T-helper 2 cell treated with Interferon-gamma antibody and Interleukin-4, amounts not matched to agents 100 ng/mL and 5 ng/mL, for 36 hours (primary cell): ENCODE measurements around the gene NXT1. TPM values are rescaled to one million over a fixed set of nuclear protein-coding genes. Genes with fewer than 3 reads are reported as not detected.
"Not testable (repeated sequence)": the region's sequence is repeated elsewhere in the genome, so short reads cannot be mapped to it uniquely, and the experiment has no call there.

Source experiments
- intact Hi-C: fragments of 100-400 bp; cut with micrococcal nuclease; formaldehyde crosslinking; loops from one replicate; pipeline ENCODE4 v1.15.1; 2023
- total RNA-seq: library from RNA; stranded (reverse); gene quantifications from 2 replicates; pipeline ENCODE4 v1.2.3, GENCODE V29; 2022

The NXT1 gene
- total RNA-seq, 1 donor from 2014 or later = 34.2 TPM

DNA sequence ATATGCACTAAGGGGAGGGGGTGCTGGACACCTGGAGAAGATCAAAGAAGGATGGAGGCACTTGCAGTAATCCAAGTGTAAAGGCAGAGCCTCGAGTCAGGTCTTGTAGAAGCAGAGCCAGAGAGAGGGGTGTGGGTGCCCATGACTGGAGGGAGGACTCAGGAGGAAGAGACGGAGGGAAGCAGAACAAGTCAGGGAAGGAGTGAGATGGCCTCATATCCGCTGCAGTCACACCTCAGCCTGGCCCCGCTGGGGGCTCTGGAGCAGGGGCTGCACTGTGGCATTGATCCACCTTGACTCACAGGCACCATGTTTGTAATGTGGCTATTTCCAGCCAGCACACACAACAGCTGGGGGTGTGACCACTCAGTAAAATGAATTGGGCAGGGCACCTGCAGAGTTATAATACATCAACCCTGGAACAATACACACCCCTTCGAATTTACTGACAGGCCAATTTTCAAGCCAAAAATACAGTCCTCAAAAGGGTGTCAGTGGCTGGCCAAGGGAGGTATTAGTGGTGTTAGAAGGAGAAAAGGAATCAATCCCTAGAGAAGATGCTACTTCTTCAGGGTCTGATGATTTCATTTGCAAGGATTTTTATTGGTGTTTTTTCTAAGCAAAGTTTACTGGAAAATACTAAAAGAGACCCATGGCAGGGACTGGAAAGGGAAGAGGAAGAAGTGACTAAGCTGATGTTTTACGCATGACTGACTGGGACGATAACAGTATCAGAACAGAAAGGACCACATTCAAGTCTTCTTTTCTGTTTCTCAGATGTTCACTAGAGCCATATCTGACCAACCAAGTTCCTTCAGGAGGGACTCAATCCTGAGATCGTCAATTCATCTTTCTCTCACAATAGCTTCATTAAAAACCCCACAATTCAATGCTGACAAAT is 18.9 kb upstream of the NXT1 start:
- intact Hi-C loops = no loop called here

DNA sequence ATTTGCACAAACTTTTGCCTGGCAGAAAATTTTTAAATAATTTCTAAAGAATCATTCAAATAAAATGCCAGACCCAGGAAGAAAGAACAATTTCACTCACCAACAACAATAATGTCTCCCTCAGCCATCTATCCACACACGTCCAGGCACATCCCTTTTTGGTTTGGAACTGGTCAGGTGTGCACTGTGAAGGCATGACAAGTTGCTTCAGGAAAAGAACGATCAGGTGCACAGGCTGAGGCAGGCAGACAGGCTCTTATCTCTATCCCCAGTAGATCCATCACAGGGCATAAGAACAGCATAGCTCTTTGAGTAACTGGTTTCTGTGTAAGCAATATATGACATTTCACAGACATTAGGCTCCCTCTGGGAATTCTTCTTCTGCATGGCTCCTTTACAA is 18.1 kb upstream of the NXT1 start:
- intact Hi-C loops = no loop called here

DNA sequence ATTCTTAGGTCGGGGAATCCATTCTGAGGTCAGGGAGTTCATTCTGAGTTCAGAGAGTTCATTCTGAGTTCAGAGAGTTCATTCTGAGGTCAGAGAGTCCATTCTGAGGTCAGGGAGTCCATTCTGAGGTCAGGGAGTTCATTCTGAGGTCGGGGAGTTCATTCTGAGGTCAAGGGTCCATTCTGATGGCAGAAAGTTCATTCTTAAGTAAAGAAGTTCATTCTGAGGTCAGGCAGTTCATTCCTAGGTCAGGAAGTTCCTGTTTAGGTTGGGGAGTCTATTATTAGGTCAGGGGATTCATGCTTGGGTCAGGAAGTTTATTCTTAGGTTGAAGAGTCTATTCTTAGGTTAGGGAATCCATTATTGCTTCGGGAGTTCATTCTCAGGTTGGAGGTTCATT is 16.5 kb upstream of the NXT1 start:
- intact Hi-C loops = no loop called here

DNA sequence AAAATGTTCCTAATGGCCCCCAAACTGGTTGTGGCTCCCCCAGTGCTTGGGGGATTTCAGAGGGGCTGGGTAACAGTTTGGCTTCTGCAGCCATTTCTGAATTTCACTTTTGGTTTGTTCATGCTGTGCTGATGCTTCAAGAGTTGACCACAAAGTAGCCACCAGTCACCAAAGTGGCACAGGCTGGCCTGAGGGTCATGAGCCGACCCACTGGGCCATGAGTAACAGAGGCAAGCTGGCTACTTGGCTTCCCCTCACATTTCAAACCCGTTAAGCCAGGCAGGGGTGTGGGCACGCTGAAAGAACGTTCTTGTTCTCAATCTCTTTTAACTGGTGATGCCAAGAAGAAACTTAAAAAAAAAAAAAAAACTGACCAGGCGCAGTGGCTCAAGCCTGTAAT is 15.1 kb upstream of the NXT1 start:
- intact Hi-C loops = no loop called here

DNA sequence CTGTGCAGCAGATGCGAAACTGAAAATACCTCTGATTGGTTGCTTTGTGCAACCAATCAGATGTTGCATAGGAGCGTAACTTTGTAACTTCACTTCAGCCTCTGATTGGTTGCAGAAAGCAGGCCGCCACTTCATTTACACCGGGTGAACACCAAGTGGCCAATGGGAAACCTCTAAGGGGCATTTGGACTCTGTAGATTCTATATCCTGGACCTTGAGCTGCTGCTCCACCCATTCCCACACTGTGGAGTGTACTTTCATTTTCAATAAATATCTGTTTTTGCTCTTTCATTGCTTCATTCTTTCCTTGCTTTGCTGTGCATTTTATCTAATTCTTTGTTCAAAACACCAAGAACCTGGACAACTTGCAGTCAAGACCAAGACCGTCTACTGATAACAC is 14.1 kb upstream of the NXT1 start:
- intact Hi-C loops = no loop called here

DNA sequence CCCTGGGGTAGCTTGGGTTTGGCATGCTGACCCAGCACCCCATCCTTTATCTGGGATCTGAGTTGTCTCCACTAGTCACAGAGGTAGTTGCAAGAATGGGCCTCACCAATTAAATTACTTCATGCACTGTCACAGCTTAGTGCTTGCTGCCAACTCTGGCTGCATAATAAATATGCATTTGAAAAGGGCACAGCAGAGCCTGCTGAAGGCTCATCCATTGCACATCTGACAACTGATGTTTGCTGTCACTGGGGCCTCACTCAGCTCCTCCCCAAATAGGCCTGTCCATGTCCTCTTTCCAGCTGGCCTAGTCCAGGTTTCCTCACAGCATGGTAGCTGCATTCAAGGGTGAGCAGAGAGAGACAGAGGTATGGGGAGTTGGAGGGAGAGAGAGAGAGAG is 13.3 kb upstream of the NXT1 start:
- intact Hi-C loops = no loop called here

DNA sequence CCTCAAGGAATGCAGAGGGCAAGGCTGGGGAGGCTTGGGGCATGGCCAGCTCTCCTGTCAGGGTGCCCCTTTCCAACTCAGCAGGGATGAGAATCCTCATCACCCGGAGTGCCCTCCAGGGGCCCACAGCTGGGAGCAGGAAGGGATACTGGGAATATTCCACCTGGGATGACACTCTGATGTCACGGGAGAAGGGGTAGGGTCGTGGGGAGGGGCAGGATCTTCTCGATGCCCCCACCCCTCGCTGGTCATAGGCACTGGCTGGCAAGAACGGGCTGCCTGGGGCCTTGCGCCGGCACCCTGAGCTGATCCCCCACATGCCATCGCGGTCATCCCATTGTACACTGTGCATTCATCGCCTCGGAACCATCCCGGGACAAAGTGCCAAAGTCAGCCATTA is 10.6 kb upstream of the NXT1 start:
- intact Hi-C loops = loop anchor here (5.0 kb wide), 2 partner anchors 648 to 998 kb away; no protein-coding TSS in a partner anchor

DNA sequence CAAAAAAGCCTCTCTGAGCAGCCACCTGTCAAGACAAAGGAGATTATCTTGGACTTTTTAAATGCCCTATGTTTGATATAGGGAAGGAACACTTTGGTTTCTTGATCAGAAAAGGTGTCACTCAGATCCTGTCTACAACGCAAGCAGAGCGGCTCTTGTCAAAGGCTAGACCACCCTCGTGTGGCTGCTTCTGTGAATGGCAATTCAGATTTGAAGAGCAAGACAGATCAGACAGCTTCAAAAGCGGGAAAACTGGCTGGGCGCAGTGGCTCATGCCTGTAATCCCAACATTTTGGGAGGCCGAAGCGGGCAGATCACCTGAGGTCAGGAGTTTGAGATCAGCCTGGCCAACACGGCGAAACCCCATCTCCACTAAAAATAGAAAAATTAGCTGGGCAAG is 10.1 kb upstream of the NXT1 start:
- intact Hi-C loops = loop anchor here (5.0 kb wide), 2 partner anchors 648 to 998 kb away; no protein-coding TSS in a partner anchor

DNA sequence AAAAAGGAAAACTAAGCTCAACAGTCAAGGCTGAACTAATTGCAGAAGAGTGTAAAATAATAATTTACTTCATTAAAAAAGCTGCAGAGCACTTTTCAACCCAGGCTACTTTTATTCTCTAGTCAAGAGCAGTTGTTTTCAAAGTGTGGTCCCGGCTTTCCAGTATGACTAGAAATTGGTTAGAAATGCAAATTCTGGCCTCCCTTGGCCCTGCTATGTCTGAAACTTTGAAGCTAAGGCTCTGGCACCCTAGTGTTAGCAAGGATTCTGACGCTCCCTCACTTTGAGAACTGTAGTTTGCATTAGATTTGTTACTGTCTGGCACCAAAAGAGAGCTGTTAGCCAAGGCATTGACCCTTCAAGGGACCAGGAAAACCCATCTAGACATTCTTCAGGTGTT is 9.5 kb upstream of the NXT1 start:
- intact Hi-C loops = loop anchor here (5.0 kb wide), 2 partner anchors 649 to 999 kb away; no protein-coding TSS in a partner anchor

DNA sequence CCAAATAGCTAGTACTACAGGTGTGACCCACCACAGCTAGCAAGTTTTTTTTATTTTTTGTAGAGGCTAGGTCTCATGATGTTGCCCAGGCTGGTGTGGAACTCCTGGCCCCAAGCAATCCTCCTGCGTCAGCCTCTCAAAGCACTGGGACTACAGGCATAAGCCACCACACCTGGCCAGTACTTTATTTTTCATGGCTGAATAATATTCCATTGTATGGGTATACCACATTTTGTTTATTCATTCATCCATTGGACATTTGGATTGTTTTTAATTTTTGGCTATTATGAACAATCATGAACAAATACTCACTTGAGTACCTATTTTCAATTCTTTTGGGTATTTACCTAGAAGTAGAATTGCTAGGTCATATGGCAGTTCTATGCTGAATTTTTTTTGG is 7.0 kb upstream of the NXT1 start:
- intact Hi-C loops = loop anchor here (5.0 kb wide), 2 partner anchors 651 to 1001 kb away; no protein-coding TSS in a partner anchor

DNA sequence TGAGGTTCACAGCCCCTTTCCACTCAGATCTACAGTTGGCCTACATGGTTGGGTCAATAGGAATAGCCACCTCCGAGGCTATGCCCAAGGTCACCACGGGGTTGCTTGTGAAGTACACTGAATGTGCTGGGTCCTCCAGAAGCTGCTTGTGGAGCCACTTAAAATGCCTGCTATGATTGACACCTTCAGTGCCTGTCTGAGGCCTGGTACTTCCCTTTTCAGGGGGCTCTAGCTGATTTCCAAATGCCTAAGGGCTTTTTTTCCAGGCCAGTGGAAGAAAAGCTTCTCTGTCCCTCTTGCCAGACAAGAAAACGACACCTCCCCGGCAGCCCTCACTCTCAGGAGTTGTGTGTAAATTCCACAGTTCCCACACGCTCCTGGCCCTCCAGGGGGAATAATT is 6.3 kb upstream of the NXT1 start:
- intact Hi-C loops = loop anchor here (5.0 kb wide), 2 partner anchors 652 to 1002 kb away; no protein-coding TSS in a partner anchor

DNA sequence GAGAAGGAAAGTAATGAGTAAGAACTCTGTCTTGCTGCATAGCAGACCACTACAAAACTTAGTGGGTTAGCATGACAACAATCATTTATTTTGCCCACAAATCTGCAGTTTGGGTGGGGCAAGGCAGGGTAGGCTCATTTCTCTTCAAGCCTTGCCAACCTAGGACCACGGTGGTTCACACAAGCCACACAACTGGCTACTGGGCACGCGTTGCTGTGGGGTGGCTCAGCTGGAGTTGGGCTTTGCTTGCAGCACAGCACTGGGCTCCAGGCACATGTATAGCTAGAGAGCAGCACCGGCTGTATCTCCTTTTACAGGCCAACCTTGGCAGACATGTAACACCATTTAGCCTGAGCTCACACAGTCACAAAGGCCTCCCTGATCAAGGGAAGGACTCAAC is 4.6 kb upstream of the NXT1 start:
- intact Hi-C loops = no loop called here

DNA sequence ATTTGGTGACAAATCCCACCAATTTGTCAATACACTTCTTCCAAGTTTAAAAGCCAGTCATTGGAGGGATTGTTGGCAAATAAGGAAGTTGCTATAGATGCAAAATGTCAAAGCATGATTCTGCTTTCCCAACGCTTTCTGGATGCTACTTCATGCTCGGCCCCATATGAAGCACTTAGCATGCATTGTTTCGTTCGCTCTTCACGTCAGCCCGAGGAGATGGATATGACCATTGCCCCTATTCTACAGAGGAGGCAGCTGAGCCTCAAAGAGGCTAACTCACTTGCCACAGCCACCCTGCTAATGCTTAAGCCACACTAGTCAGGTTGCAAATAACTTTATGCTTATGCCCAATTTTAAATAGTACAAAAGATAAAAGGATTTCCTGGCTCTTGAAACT is 2.8 kb upstream of the NXT1 start:
- intact Hi-C loops = no loop called here

DNA sequence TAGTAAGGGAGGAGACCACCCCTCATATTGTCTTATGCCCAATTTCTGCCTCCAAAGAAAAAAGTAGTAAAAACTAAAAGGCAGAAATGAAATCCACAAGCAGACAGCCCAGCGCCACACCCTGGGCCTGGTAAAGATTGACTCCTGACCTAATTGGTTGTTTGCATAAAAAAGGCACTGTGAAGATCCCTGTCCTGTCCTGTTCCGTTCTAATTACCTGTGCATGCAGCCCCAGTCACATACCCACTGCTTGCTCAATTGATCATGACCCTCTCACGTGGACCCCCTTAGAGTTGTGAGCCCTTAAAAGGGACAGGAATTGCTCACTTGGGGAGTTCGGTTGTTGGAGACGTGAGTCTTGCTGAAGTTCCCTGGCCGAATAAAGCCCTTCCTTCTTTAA is 2.1 kb upstream of the NXT1 start:
- intact Hi-C loops = not testable (repeated sequence)

DNA sequence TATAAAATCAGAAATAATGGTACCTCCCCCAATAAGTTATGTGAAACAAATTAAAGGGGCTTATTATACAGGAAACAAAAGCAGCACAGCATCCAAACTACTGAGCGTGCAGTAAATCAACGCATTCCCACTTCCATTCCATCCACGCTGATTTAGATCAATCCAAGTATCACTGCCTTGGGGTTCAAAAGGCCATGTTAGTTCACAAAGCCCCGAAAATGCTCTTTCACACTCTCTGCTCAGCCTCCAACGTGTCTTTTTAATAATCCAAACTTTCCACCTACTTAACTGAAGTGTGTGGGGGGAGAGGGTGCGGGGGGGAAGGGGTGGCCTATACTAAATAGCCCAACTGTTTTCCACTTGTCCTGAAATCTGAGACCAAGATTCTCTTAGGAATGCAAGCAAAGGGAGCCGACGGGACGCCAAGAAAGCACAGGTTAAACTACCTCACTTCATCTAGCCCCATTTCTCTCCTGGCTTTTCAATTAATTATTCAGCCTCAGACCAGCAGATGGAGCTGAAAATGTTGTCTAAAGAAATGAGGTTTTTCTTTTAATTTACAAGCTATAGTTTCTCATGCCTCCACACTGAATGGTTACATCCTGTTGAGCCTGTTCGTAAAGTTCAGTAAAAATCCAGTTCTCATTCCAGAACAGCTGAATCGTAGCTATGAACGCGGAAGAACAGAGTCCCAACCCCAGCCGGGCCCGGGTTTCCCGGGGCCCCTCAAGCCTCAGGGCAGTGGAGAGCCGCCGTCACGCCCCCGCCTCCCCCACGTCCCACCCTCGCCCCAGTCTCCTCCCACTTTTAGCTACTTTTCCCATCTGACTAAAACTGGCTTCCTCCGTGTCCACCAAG is 1.0 kb upstream of the NXT1 start:
- intact Hi-C loops = loop anchor here (1.0 to 2.0 kb wide), 5 partner anchors 9 to 257 kb away; partner anchors contain the start of genes GZF1 and NAPB

DNA sequence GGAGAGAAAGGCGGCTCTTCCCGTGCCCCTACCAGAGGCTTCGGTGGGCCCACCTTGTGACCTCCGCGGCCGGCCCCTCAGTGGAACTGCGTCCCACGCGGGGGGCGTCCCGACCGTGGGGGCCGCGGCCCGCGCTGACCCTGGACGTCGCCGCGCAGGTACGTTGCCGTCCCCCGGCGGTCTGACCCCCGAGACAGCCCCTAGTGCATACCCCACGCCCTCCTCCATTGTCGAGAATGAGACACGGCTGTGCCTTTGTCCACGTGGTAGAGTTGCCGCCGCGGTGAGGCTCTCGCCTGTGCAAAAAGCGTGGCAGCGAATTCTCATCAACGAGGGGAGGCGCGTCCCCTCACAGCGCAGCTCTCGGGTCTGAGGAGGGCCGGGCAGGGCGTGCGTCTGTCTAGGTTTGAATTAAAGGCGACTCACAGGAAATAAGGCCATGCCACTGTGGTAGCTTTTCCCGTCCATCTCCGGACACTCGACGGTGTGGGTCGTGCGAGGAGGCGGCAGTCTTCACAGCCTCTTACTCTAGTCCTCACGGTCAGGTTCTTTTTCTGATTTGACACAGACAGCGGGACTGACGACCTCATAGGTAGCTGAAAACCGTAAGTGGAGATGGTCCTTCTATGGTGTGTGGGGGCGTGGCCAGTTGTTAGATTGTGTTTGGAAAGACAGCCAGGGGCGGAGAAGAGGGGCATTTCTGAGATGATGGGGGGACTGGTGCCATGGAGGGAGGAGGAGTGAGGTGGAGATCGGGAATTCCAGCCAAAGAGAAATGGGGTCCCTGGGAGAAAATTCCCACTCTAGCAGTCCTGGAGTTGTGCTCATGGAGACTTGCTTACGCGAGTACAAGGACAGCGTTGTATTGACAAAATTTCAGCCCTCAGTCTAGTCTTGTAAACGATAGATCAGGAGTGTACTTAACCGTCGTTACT is 580 bp downstream of the NXT1 start:
- intact Hi-C loops = loop anchor here (1.0 to 2.0 kb wide), 5 partner anchors 7 to 255 kb away; partner anchors contain the start of genes GZF1 and NAPB

DNA sequence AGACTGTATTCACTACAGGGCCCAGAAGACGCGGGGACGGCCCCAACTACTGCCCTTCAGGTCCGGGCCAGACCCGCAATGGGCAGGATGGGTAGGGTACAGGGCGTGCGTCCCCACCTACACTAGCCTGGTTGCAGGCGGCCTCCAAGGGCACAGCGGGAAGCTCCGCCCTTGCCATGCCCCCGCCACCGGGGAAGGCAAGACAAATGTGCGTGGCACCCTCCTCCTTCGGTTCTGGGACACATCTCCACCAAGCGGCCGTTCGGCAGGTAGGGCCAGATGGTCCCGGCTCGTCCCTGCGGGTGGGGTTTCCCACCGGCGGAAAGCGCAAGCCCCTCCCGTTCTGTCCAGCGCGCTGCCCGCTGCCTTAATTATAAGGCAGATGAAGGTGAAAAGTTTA is 5.6 kb downstream of the NXT1 start:
- intact Hi-C loops = no loop called here

DNA sequence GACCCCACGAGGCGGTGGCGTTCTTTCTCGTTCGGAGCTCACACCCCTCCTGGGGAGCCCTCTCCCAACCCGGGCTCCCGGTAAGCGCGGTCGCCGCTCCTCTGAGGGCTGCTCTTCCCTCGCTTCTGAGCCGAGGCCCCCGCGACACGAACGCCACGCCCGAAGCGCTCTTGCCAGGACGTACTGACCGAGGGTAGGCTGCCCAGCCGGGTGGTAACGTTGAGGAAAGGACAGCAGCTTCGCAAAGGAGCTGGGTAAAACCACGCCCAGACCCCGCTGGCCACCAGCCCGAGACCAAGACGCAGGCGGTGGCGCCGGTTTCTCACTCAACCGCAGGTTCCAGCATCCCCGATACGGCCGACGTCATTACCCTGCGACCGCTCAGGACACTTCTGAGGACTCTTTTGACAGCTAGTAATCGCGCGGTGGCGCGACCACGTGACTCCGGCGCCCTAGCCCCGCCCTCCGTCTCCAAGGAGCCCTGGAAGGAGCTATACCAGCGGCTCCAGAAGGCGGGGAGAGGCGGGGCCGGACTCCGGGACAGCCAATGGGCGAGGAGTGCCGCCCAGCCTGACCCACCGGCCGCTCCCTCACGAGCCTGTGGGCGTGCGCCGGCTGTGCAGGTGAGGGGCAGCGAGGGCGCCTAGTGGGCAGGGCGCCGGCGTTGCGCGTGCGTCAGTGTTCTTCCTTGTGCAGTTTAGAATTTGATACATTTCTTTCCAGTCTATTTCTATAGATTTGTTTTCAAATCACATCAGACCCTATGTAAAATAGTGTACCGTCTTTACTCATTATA is 7.4 kb downstream of the NXT1 start:
- intact Hi-C loops = loop anchor here (1.0 kb wide), 2 partner anchors 8 to 63 kb away; partner anchors contain the start of genes NAPB and NXT1

DNA sequence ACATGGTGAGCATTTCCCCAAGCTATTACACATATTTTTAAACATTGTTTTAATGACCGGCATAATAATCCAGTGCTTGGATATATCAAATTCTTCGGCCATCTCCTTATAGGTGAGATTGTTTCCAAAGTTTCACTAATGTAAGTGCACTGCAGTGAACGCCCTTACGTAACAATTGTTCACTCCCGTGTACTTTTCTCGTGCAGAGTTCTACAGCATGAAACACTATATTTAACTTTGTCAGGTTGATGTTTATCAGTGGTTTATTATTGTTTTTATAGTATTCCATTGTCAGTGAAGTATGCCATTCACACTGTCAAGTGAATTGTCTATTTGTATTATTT is 7.9 kb downstream of the NXT1 start:
- intact Hi-C loops = loop anchor here (1.0 kb wide), 2 partner anchors 8 to 63 kb away; partner anchors contain the start of genes NAPB and NXT1
